Left hindlimb (tissue), 1 donor: Measurements from ENCODE around the gene BEST3.
"Not testable (repeated sequence)": the region's sequence is repeated elsewhere in the genome, so short reads cannot be mapped to it uniquely, and the experiment has no call there.

Experiments
- DNase-seq: peaks from one replicate; pipeline ENCODE4 v3.0.0-alpha.2; 2018

BEST3 gene

GRCh38 chr12:69687390-69687789, 11.7 kb downstream of the BEST3 start:
- DNase-seq = no peak

GRCh38 chr12:69686731-69687130, 12.4 kb downstream of the BEST3 start:
- no peak for DNase-seq

- no peak for DNase-seq
Observed at GRCh38 chr12:69685810-69686209, 13.3 kb downstream of the BEST3 start.

- no peak for DNase-seq
Observed at GRCh38 chr12:69684466-69684865, 14.6 kb downstream of the BEST3 start.

- no peak for DNase-seq
Observed at GRCh38 chr12:69682110-69682755, 16.9 kb downstream of the BEST3 start.

GRCh38 chr12:69679119-69679518, 20.0 kb downstream of the BEST3 start:
- no peak for DNase-seq

GRCh38 chr12:69676257-69677012, 22.7 kb downstream of the BEST3 start:
- DNase-seq = no peak

- no peak for DNase-seq
Observed at GRCh38 chr12:69672195-69672594, 26.9 kb downstream of the BEST3 start.

- DNase-seq = no peak
Observed at GRCh38 chr12:69671597-69671996, 27.5 kb downstream of the BEST3 start.

GRCh38 chr12:69666798-69667197, 32.3 kb downstream of the BEST3 start:
- DNase-seq = no peak

GRCh38 chr12:69664930-69665377, 34.1 kb downstream of the BEST3 start:
- DNase-seq = not testable (repeated sequence)

GRCh38 chr12:69663726-69664125, 35.4 kb downstream of the BEST3 start:
- no peak for DNase-seq

GRCh38 chr12:69662764-69663163, 36.3 kb downstream of the BEST3 start:
- no peak for DNase-seq

GRCh38 chr12:69661386-69661785, 37.7 kb downstream of the BEST3 start:
- DNase-seq = no peak

- DNase-seq = no peak
Observed at GRCh38 chr12:69660164-69660863, 38.8 kb downstream of the BEST3 start.

GRCh38 chr12:69658203-69658602, 40.9 kb downstream of the BEST3 start:
- no peak for DNase-seq

- DNase-seq = no peak
Observed at GRCh38 chr12:69657376-69658137, 41.5 kb downstream of the BEST3 start.

GRCh38 chr12:69655616-69656340, 43.3 kb downstream of the BEST3 start:
- DNase-seq = no peak

- no peak for DNase-seq
Observed at GRCh38 chr12:69653703-69654102, 45.4 kb downstream of the BEST3 start.

- DNase-seq = no peak
Observed at GRCh38 chr12:69651922-69652321, 47.2 kb downstream of the BEST3 start.

- DNase-seq = no peak
Observed at GRCh38 chr12:69649529-69649928, 49.6 kb downstream of the BEST3 start.

GRCh38 chr12:69648476-69648875, 50.6 kb downstream of the BEST3 start:
- DNase-seq = no peak
